ENCODE data around the gene CACNA1S.

- TF ChIP-seq EZH2 (IDR thresholded peaks at IDR 0.05; ENCODE audit: borderline replicate concordance, insufficient read depth, low read depth, low read length, poor library complexity, severe bottlenecking), result no peak
- TF ChIP-seq CTCF (IDR thresholded peaks at IDR 0.05), result no peak
Measured at GRCh38 chr1:201096041-201096461, 16.2 kb downstream of the CACNA1S start.

Measured in B cell (primary cell).